PC-9 (cell line): ENCODE results near the gene ALKBH4.

Experiments
- CTCF ChIP-seq: fragments of 200-600 bp; sonication (generic); conservative IDR thresholded peaks from 2 replicates; pipeline ENCODE4 v1.6.1; 2017; ENCODE audit warnings: mixed run types, antibody characterized with exemption, mild to moderate bottlenecking, moderate library complexity
- EZH2 ChIP-seq: fragments of 200-600 bp; sonication (generic); IDR thresholded peaks from 2 replicates; pipeline ENCODE4 v1.8.0; 2017; ENCODE audit warnings: antibody characterized with exemption, low read depth

DNA sequence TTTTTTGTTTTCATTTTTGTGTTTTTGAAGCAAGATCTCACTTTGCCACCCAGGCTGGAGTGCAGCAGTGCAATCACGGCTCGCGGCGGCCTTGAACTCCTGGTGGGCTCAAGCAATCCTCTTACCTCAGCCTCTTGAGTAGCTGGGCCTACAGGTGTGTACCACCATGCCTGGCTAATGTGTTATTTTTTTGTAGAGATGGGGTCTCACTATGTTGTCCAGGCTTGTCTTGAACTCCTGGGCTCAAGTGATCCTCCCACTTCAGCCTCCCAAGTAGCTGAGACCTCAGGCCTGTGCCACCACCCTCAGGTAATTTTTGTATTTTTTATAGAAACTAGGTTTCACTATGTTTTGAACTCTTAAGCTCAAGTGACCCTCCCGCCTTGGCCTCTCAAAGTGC lies 53.7 kb downstream of the ALKBH4 start:
- TF ChIP-seq CTCF (no peak), EZH2 (no peak)
